GM18873 (cell line): ENCODE data around the gene DLG1.

Source experiments
- ATAC-seq: cut with Tn5 transposase; IDR thresholded peaks from one replicate; pipeline ENCODE4 v1.9.1; 2021; ENCODE audit warnings: mild to moderate bottlenecking, moderate library complexity, moderate number of reproducible peaks; ENCODE audit not compliant: unreplicated experiment, low FRiP score

Gene DLG1

GRCh38 chr3:197007296-197007940 is 291.0 kb downstream of the DLG1 start:
- no peak for ATAC-seq

DNA sequence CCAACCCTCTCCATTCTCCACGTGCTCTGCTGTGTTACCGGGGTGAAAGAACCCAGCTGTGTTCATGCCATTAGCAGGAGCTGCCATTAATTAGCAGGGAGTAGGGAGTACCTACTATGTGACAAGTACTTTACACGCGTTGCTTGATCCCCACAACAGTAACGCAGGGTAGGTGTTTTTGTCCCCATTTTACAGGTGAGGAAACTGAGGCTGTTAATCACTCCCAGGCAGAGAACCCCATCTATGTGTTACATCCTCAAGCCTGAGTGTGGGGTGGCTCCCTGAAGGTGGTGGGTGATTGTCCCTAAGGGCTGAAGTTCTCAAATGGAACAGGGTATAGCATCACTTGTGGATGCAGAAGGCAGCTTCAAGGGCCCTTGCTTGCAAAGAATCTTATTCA is 291.6 kb downstream of the DLG1 start:
- no peak for ATAC-seq

GRCh38 chr3:197006446-197006845 is 292.0 kb downstream of the DLG1 start:
- ATAC-seq, result no peak

DNA sequence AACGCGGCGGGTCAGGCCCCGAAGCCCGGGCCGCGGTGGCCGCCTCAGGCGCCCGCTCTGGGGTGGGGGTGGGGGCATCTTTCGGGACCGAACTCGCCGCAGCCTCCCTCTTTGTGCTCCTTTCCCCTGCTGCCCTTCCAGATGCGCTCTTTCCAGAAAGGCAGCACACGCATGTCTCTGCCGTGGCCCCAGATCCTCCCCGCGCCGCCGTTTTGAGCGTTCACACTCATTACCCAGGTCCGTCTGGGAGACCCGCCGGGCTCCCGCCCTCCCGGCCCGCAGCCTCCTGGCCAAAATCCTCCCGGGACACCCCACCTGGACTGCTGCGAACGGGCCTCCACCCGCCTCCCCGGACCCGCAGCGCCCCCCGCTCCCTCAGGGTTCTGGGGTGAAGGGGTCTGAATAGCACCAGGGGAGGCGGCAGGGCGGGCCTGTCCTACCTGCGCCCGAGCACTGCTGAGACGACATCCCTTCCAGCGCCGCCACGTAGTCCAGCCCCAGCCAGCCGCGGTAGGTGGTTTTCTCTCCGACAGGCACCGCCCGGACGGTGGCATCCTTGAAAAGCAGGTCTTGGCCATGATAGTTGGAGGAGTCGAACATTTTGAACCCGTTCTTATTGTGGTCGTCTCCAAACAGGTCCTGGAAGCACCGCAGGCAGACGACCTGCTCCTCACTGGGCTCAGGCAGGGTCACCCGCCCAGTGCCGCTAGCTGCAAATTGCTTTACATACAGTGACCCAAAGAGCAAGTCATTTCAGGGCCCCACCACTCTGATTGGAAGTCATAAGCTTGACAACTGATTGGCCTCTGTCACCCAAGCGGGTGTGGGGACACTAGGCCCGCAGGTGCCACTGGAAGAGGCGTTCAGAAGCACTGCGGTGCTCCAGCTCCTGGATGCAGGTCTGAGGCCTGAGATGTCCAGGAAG is 294.7 kb downstream of the DLG1 start:
- ATAC-seq, result no peak

- ATAC-seq, result no peak
Observed at GRCh38 chr3:197002701-197003454, 295.5 kb downstream of the DLG1 start.

DNA sequence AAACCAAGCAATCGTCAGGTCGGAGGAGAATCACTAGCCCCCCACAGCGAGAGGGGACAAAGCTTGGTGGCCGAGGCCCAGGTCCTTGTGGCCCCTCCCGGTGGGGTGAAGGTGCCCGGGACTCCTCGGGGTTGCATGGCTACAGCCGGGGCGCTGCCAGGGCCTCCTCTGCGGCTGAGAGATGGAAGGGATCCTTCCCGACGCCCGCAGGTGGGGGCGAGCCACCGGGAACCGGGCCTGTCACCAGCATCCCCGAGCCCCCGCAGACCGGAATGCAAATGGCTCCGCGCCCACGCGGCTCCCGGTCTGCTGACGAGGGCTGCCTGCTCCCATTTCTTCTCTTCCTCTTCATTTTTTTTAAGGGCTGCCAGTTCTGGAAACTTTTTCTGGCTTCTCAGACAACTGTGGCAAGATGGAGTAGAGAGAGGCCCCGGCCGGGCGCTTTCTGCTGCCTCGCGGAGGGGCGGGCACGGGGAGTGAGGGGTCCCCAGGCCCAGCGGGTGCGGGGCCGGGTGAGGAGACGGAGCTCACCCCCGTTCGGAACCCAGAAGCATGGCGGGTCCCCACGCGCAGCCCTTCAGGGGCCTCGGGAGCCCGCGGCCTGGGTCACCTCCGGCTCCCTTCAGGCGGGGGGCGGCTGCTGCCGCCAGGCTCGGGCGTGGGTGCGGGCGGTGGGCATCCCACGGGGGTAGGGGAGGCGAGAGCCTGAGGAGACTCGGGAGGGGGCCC is 296.3 kb downstream of the DLG1 start:
- no peak for ATAC-seq

DNA sequence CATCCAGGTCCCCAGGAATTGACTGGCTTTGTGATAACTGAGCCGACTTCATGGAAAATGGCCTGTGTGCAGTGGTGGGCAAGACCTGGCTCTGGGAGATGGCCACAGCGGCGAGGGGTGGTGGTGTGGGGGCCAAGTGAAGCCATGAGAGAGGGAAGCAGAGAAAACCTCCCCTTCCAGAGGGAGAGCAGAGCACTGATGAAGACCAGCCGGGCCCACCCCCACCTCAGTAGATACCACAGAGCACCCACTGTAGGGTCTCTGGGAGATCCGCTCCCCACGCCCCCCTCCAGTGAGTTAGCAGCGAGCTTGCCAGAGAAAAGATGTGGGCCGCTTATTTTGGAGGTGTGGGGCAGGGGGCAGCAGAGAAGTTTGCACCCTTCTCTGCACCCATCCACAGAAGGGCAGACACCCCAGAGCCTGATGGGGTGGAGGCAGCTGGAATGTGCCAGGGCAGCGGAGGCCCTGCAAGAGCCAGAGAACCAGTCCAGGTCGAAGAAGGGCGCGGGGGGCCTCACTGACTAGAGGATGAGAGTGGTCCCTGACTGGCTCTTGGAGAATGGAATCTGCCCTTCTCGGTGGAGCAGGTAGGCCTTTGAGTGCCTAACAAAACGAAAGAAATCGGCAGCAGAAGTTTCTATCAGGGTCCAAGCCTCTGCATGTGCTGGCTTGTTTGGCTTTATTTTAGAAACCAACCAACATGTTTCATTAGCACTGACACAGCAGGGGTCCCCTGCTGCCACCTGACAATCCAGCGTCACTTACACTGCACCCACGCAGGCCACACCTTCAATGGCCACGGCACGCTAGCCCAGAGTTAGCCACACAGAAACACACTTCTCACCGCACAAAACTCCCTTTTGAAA is 297.1 kb downstream of the DLG1 start:
- ATAC-seq, result no peak

- no peak for ATAC-seq
Observed at GRCh38 chr3:197000211-197000610, 298.2 kb downstream of the DLG1 start.

DNA sequence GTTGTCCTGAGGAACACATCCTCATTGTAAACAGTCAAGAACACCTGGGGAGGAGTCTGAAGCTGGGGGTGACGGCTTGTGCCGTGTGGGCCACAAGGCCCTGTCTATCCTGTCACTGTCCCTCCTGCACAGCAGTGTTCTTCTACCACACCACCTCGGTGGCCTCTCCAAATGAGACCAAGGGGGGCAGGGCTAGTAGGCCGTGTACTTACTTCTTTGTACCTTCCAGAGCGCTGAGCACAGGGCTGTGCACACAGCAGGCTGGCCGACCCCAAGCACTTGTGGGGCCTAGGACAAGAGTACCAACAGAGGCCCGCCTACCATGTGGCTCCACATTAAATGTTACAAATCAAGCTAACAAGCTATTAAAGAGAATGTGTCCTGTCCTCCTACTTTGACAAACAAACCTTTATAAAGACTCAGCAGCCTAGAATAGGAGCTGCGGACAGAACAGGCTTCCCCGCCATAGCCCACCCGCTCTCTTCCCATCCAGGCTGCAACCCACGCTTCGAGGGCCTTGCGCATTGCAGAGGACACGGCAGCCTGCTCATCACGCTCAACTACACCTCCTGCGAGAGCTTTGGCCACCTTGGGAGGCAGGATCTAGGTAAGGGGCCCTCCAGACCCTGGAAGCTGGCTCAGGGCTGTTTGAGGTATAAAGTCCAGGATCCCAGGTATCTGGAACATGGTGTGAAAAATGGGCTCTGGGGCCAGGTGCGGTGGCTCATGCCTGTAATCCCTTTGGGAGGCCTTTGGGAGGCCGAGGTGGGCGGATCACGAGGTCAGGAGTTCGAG is 299.2 kb downstream of the DLG1 start:
- ATAC-seq, result no peak

GRCh38 chr3:196997311-196997710 is 301.1 kb downstream of the DLG1 start:
- ATAC-seq, result no peak

- ATAC-seq, result no peak
Observed at GRCh38 chr3:196996454-196997265, 301.8 kb downstream of the DLG1 start.

DNA sequence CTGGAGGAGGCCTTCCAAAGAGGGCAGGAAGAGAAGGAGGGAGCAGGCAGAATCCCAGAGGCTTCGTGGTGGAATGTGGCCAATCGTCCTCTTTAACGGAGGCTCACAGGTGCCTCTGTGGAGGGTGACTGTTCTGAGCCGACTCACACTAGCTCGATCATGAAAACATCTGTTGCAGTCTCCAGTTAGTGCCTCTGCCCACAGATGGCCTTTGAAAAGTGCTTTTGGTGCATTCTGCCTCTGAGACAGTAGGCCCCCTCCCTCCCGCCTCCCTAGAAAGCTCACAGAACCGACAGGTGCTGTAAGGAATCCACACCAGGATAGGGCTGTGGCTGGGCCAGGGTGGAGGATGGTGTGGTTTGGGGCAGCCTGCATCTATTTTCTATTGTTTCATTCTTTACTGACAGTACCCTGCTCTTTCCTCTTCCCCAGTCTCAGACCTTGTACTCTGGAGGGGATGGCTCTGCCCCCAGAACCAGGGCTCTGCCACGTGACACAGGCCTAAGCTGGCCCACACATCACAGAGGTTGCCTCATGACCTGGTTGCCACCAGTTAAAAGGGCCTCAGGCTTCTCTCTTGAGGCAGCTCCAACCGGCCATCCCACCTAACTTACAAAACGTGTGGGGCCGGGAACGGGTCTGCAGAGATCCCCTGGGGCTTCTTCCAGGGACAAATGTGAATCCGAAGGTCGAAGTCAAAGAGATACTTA is 302.6 kb downstream of the DLG1 start:
- ATAC-seq, result no peak

GRCh38 chr3:196995027-196995426 is 303.4 kb downstream of the DLG1 start:
- no peak for ATAC-seq

GRCh38 chr3:196994056-196994455 is 304.4 kb downstream of the DLG1 start:
- no peak for ATAC-seq
